ENCODE data around the gene ADARB2.

- TF ChIP-seq, protein P1, sequence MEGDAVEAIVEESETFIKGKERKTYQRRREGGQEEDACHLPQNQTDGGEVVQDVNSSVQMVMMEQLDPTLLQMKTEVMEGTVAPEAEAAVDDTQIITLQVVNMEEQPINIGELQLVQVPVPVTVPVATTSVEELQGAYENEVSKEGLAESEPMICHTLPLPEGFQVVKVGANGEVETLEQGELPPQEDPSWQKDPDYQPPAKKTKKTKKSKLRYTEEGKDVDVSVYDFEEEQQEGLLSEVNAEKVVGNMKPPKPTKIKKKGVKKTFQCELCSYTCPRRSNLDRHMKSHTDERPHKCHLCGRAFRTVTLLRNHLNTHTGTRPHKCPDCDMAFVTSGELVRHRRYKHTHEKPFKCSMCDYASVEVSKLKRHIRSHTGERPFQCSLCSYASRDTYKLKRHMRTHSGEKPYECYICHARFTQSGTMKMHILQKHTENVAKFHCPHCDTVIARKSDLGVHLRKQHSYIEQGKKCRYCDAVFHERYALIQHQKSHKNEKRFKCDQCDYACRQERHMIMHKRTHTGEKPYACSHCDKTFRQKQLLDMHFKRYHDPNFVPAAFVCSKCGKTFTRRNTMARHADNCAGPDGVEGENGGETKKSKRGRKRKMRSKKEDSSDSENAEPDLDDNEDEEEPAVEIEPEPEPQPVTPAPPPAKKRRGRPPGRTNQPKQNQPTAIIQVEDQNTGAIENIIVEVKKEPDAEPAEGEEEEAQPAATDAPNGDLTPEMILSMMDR (IDR thresholded peaks at IDR 0.05) = no peak
- TF ChIP-seq POLR2A (IDR thresholded peaks at IDR 0.05; ENCODE audit: low read depth) = no peak
- no peak for TF ChIP-seq POLR2AphosphoS5 (IDR thresholded peaks at IDR 0.05)
- no peak for TF ChIP-seq EP300 (IDR thresholded peaks at IDR 0.05)
These were observed 535.0 kb downstream of the ADARB2 start for GRCh38 chr10:1202343-1202742.

Measured in esophagus muscularis mucosa (tissue), 4 donors.